Sigmoid colon (tissue), 7 donors: ENCODE measurements around the gene PCAT7. TPM values are rescaled to one million over a fixed set of nuclear protein-coding genes. Genes with fewer than 3 reads are reported as not detected.
"Not testable (repeated sequence)": the region's sequence is repeated elsewhere in the genome, so short reads cannot be mapped to it uniquely, and the experiment has no call there.

Experiments
- DNase-seq: peaks from one replicate; pipeline ENCODE4 v3.0.0-alpha.2; 2019
- H3K27ac ChIP-seq, 4 donors: fragments of 200-600 bp; sonication (generic); one replicate each; pipeline ENCODE4 v1.5.1; 2016 to 2019; ENCODE audit warnings: mild to moderate bottlenecking in 1 of 4
- H3K27me3 ChIP-seq, 3 donors: fragments of 200-600 bp; sonication (generic); one replicate each; pipeline ENCODE4 v1.5.1; 2019; ENCODE audit warnings: mild to moderate bottlenecking in 1 of 3
- H3K36me3 ChIP-seq, 4 donors: fragments of 200-600 bp; sonication (generic); one replicate each; pipeline ENCODE4 v1.5.1; 2016 to 2019
- H3K4me1 ChIP-seq, 4 donors: fragments of 200-600 bp; sonication (generic); one replicate each; pipeline ENCODE4 v1.5.1; 2017 to 2019
- H3K4me3 ChIP-seq, 4 donors: fragments of 200-600 bp; sonication (generic); one replicate each; pipeline ENCODE4 v1.5.1; 2017 to 2019; ENCODE audit warnings: mild to moderate bottlenecking in 2 of 4, moderate library complexity in 1 of 4
- H3K9me3 ChIP-seq, 4 donors: fragments of 200-600 bp in 3 of 4; sonication (generic) in 3 of 4; one replicate each; pipeline versions ENCODE4 v1.5.1 to v1.6.1; 2013 to 2019
- EP300 ChIP-seq, 4 donors: sonication (generic); formaldehyde crosslinking; IDR thresholded peaks; one replicate each; pipeline ENCODE4 v1.6.1; 2017; ENCODE audit warnings: antibody characterized with exemption in 4 of 4
- POLR2A ChIP-seq, 2 donors: fragments of 450-650 bp; IDR thresholded peaks; one replicate each; pipeline ENCODE4 v1.6.1; 2016; ENCODE audit warnings: antibody characterized with exemption in 2 of 2, mild to moderate bottlenecking in 2 of 2, moderate library complexity in 2 of 2
- POLR2AphosphoS5 ChIP-seq, 4 donors: sonication (generic); formaldehyde crosslinking; IDR thresholded peaks; one replicate each; pipeline ENCODE4 v1.6.1; 2017; ENCODE audit warnings: antibody characterized with exemption in 4 of 4
- WGBS, 2 donors: extraction: QIAGEN DNeasy Blood & Tissue Kit; methylation state at CpG; one replicate each; pipeline ENCODE4 v1.1.7; 2013; 5-methylcytosine and 5-hydroxymethylcytosine counted together
- intact Hi-C: fragments of 100-400 bp; cut with DNase I; formaldehyde crosslinking; loops from one replicate; pipeline ENCODE4 v1.15.1; 2023
- polyA plus RNA-seq, 3 donors: library from polyadenylated mRNA; stranded (reverse); fragments of 200-250 nt; gene quantifications; one replicate each; pipeline ENCODE4 v1.2.3, GENCODE V29; 2013
- total RNA-seq, 4 donors: library from RNA; depleted of rRNA; stranded (reverse); fragments of >200 nt; gene quantifications; one replicate each; pipeline ENCODE4 v1.1.0, GENCODE V29; 2016
- TF ChIP-seq, protein P1 (sequence below), 4 experiments: fragments of 450-650 bp in 3 of 4; fragments of 200-600 bp in 1 of 4; IDR thresholded peaks; one replicate each; pipeline ENCODE4 v1.5.1; 2016 to 2019; ENCODE audit warnings: antibody characterized with exemption in 4 of 4, mild to moderate bottlenecking in 3 of 4, moderate library complexity in 2 of 4
- donor health status: healthy with polysubstance abuse.
- donor health status: Bipolar disorder and iron deficiency.
- donor health status: healthy.

PCAT7 gene
- not detected for total RNA-seq
- 1 to 10 TPM in 1 of 3 donors, under 1 TPM in 1, not detected in 1; 0.31 to 1.8 TPM for polyA plus RNA-seq

DNA sequence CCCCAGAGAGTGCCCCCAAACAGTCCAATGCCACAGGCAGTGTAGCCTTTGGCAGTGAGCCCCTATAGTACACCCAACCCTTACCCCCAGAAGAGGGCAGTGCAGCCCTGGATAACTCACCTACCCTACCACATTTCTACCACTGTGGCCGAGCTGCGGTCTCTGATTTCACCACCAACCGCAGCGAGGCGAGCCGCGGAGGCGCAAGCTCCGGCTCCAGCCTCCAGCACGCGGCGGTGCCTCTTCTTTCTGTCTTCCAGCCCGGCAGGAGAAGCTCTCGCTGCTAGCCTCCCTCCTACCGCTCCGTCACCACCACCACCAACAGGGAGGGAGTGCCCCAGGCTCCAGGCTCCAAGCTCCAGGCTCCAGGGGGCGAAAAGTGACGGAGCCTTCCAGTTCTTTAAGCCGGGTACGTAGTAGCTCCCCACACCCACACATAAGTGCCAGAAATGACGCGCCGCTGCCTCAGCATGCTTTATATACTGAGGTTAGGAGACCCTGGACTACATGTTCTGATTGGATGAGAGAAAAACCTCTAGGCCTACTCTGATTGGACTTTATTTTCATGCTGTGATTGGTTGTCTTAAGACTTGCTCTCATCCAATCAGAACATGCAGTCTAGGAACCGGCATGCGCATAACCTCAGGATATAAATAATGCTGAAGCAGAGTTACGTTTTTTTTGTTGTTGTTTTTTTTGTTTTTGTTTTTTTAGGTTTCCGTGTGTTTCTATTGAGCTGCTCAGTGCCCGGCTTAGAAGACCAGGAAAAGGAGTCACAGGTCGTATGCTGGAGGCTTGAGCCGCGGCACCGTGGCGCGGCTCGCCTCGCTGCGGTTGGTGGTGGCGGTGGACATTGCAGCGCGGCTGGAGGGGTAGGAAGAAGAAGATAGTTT lies at the start of gene PCAT7:
Gene PCAT7, plus strand, starts transcription at position 645 of the 893 bp plus-strand sequence.
- no peaks in the 10 kb centered on the region for H3K36me3 ChIP-seq
- no peak for DNase-seq
- TF ChIP-seq EP300 (IDR thresholded peaks at IDR 0.05), result no peak
- TF ChIP-seq, protein P1, sequence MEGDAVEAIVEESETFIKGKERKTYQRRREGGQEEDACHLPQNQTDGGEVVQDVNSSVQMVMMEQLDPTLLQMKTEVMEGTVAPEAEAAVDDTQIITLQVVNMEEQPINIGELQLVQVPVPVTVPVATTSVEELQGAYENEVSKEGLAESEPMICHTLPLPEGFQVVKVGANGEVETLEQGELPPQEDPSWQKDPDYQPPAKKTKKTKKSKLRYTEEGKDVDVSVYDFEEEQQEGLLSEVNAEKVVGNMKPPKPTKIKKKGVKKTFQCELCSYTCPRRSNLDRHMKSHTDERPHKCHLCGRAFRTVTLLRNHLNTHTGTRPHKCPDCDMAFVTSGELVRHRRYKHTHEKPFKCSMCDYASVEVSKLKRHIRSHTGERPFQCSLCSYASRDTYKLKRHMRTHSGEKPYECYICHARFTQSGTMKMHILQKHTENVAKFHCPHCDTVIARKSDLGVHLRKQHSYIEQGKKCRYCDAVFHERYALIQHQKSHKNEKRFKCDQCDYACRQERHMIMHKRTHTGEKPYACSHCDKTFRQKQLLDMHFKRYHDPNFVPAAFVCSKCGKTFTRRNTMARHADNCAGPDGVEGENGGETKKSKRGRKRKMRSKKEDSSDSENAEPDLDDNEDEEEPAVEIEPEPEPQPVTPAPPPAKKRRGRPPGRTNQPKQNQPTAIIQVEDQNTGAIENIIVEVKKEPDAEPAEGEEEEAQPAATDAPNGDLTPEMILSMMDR (IDR thresholded peaks at IDR 0.05), result peak in 1 of 4 experiments; percentile 51
- no peak within 1 kb of the TSS for H3K4me3 ChIP-seq
- no peaks in the 10 kb centered on the region for H3K9me3 ChIP-seq
- no peaks in the 10 kb centered on the region for H3K4me1 ChIP-seq
- H3K27me3 ChIP-seq, result no peaks in the 10 kb centered on the region
- H3K27ac ChIP-seq, result no peak within 1 kb of the TSS
- WGBS, 2 donors, result 44 to 74% methylated on average over 40 of the region's 40 CpGs
- intact Hi-C loops, result no loop called here

DNA sequence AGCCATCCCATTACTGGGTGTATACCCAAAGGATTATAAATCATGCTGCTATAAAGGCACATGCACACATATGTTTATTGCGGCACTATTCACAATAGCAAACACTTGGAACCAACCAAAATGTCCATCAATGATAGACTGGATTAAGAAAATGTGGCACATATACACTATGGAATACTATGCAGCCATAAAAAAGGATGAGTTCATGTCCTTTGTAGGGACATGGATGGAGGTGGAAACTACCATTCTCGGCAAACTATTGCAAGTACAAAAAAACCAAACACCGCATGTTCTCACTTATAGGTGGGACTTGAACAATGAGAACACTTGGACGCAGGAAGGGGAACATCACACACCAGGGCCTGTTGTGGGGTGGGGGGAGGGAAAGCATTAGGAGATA lies 48.5 kb upstream of the PCAT7 start:
- WGBS, 2 donors, result 96 to 97% methylated on average over 4 of the region's 4 CpGs
- H3K27ac ChIP-seq, H3K27me3 ChIP-seq, H3K9me3 ChIP-seq, H3K4me3 ChIP-seq, intact Hi-C loops, DNase-seq, H3K36me3 ChIP-seq, H3K4me1 ChIP-seq: not testable (repeated sequence)

DNA sequence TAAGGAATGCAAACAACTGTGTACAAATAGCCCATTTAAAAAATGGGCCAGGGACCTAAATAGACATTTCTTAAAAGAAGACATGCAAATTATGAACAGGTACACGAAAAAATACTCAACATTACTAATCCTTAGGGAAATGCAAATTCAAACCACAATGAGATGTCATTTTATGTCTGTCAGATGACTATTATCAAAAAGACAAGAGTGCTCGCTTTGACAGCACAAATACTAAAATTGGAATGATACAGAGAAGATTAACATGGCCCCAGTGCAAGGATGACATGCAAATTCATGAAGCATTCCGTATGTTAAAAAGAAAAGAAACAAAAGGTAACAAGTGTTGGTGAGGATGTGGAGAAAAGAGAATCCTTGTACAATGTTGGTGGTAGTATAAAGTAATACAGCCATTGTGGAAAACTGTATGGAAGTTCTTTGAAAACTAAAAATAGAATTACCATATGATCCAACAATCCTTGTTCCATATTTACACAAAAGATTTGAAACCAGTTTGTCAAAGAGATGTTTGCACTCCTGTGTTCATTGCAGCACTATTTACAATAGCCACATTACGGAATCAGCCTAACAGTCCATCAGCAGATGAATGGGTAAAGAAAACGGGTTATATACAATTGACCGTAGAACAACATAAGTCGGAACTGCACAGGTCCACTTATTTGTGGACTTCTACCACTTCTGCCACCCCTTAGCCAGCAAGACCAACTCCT lies 47.2 kb upstream of the PCAT7 start:
- TF ChIP-seq, protein P1 (IDR thresholded peaks at IDR 0.05), result no peak
- TF ChIP-seq POLR2A (IDR thresholded peaks at IDR 0.05) (no peak), POLR2AphosphoS5 (IDR thresholded peaks at IDR 0.05) (no peak), EP300 (IDR thresholded peaks at IDR 0.05) (no peak)
- no peaks in the 10 kb centered on the region for H3K36me3 ChIP-seq
- intact Hi-C loops, result no loop called here
- 88 to 91% methylated on average over 7 of the region's 7 CpGs for WGBS, 2 donors
- no peak overlapping the region for H3K4me3 ChIP-seq
- no peak for DNase-seq
- no peaks in the 10 kb centered on the region for H3K9me3 ChIP-seq
- H3K4me1 ChIP-seq, result no peaks in the 10 kb centered on the region
- peaks cover 0 to 7% (median 0%) of the 10 kb centered on the region in 3 donors for H3K27me3 ChIP-seq
- H3K27ac ChIP-seq, result no peak overlapping the region

DNA sequence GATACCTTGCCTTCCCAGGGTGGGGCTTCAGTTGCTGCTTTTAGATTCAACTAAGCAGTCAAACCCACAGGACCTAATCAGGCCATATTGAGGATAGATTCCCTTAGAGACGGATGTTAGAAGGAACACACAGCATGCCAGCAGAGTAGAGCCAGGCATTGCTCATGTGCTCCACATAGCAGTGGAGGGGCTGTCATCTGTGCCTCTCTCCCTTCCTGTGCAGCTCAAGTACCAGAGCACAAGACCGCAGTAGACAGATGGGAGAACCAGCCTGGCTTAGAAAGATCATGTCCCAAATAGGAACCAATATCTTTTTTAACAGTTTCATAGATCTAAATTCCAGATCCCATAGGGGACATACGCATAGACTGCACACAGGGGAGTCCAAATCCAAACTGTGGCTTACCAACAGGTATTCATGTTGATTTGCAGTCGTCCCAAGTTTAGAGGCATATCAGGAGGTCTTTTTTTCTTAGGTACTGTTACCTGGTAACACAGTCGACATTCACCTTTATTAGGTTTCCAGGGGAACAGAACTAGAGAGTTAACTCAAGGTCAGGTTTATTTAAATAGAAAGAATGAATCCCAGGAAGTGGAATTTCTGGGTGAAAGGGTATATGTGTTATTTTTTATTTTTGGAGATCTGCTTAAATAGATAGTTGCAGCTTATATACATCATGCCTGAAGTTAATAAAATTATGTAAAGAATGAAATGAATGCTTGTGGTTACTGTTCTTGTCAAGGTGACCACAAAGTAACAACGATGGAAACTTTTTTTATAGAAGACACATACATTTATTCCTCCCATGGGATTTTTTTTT lies 43.5 kb upstream of the PCAT7 start:
- Histone ChIP-seq H3K9me3 (no peaks in the 10 kb centered on the region), H3K36me3 (no peaks in the 10 kb centered on the region), H3K4me1 (no peaks in the 10 kb centered on the region), H3K27me3 (no peaks in the 10 kb centered on the region), H3K27ac (no peak overlapping the region), H3K4me3 (no peak overlapping the region)
- intact Hi-C loops, result no loop called here
- 59% methylated on average over 6 of the region's 6 CpGs for whole genome bisulfite sequencing, 2 donors
- DNase-seq, result no peak
- TF ChIP-seq, protein P1 (IDR thresholded peaks at IDR 0.05), result no peak
- TF ChIP-seq POLR2A (IDR thresholded peaks at IDR 0.05), result no peak
- no peak for TF ChIP-seq POLR2AphosphoS5 (IDR thresholded peaks at IDR 0.05)
- TF ChIP-seq EP300 (IDR thresholded peaks at IDR 0.05), result no peak

DNA sequence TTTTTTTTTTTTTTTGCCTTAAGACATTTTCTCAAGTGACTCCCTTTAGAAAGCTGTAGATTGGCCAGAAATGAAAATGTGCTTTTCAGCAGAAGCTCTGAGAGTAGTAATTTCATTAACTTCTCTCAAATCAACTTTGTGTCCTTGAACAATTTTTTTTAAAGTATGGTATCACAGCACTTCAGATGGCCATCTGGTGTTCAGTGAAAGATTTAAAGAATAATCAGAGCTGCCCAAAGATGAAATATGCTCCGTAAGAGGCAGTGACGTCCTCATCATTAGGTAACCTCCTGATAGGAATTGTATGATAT lies 43.0 kb upstream of the PCAT7 start:
- 82 to 91% methylated on average over 2 of the region's 2 CpGs for WGBS, 2 donors
- intact Hi-C loops, result no loop called here
- Histone ChIP-seq H3K9me3 (no peaks in the 10 kb centered on the region), H3K4me1 (no peaks in the 10 kb centered on the region), H3K27me3 (no peaks in the 10 kb centered on the region), H3K27ac (no peak overlapping the region), H3K36me3 (no peaks in the 10 kb centered on the region), H3K4me3 (no peak overlapping the region)
- TF ChIP-seq, protein P1 (IDR thresholded peaks at IDR 0.05), result no peak
- TF ChIP-seq POLR2A (IDR thresholded peaks at IDR 0.05), result no peak
- TF ChIP-seq EP300 (IDR thresholded peaks at IDR 0.05), result no peak
- TF ChIP-seq POLR2AphosphoS5 (IDR thresholded peaks at IDR 0.05), result no peak
- no peak for DNase-seq
